ENCODE data around the gene KLHL25.
"Not testable (repeated sequence)": the region's sequence is repeated elsewhere in the genome, so short reads cannot be mapped to it uniquely, and the experiment has no call there.

Gene KLHL25

GRCh38 chr15:85802617-85803016 is 7.9 kb upstream of the KLHL25 start:
- DNase-seq (ENCODE audit: low spot score): not testable (repeated sequence)

GRCh38 chr15:85800478-85801123 is 5.9 kb upstream of the KLHL25 start:
- no peak for DNase-seq (ENCODE audit: low spot score)

GRCh38 chr15:85796371-85796770 is 1.6 kb upstream of the KLHL25 start:
- DNase-seq (ENCODE audit: low spot score): not testable (repeated sequence)

DNA sequence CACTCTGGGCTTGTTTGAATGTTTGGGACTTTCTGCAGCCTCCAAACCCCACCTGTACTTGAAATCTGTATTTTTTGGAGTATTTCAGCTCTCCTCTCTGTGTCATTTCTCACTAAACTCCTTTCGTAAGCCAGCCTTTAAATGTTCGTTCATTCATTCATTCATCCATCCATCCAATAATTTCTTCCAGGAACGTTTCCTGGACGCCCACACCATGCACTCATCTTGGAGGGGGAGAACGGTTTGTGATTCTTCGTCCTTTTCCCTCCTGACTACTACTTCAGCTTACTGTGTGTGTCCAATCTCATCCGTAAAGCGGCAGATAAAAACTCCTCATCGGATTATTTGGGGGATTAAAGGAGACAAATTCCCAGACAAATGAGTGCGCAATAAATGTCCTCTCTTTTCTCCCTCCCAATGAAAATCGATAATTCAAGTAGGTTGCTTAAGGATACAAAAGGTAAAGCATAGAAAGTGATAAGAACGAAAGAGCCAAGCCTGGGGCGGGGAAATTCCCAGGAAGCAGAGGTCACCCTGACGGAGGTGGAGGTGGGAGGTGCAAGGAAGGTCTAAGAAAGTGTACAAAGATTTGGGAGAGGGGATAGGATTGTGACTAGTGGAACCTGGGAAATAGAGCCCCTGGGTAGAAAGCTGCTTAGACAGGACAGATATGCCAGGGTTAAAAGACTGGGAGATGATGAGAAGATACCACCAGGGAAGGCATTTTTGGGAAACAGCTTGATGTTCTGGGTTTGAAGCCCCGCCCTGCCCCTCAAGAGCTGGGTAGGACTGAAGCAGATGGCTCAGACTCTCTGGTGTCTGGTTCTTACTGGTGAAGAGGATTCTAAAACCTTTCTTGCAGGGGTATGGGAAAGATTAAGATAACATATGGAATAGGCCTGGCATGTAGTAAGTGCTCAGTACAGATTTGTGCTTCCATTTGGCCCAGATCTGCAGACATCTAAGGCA is 896 bp upstream of the KLHL25 start:
- DNase-seq (ENCODE audit: low spot score): no peak

- peak; percentile 12 for DNase-seq (ENCODE audit: low spot score)
Measured at GRCh38 chr15:85793641-85794597, 806 bp downstream of the KLHL25 start.

- peak; percentile 15 for DNase-seq (ENCODE audit: low spot score)
Measured at GRCh38 chr15:85792912-85793590, 1.7 kb downstream of the KLHL25 start.

DNA sequence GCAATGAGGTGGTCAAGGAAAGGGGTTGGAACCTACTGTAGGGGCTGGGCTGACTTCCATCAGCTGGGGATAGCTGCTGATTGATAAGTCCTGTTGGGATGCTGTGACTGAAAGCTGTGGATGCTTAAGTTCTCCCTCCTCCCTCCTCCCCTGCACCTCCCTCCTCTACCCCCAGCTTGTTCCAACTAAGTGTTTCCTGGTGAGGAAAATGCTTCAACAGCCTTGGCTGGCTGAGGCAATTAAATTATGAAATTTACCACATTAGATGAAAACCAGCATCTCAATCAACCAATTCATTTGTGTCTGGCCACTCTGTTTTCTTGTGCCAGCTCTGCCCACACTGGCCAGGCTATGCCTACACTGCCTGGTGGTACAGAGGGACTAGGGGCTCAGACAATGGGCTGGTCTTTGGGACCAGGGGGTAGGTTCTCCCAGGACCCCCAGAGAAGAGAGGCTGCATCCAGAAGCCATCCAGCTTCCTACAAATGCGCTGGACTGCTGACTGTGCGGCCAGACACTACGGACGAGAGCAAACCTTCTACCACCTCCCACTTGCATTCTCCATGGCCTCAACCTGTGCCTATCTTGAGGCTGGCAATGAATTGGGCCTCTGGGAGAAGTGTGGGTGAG is 2.5 kb downstream of the KLHL25 start:
- DNase-seq (ENCODE audit: low spot score): no peak

GRCh38 chr15:85789496-85789875 is 5.2 kb downstream of the KLHL25 start:
- no peak for DNase-seq (ENCODE audit: low spot score)

- no peak for DNase-seq (ENCODE audit: low spot score)
Measured at GRCh38 chr15:85788771-85789495, 5.8 kb downstream of the KLHL25 start.

DNA sequence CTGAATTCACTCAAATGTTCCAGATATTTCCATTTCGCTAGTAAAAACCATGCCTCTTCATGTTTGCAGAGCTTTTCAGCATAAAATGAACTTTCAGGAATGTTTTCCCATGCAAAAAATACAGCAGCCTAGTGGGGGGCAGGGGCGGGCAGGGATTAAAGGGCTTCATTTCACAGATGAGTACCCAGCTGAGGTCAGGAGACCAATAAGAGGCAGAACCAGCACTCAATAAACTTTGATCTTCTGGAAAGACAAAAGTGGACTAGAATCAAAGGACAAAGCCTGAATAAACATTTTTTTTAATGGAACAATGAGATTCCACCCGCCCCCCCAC is 8.0 kb downstream of the KLHL25 start:
- DNase-seq (ENCODE audit: low spot score): no peak

DNA sequence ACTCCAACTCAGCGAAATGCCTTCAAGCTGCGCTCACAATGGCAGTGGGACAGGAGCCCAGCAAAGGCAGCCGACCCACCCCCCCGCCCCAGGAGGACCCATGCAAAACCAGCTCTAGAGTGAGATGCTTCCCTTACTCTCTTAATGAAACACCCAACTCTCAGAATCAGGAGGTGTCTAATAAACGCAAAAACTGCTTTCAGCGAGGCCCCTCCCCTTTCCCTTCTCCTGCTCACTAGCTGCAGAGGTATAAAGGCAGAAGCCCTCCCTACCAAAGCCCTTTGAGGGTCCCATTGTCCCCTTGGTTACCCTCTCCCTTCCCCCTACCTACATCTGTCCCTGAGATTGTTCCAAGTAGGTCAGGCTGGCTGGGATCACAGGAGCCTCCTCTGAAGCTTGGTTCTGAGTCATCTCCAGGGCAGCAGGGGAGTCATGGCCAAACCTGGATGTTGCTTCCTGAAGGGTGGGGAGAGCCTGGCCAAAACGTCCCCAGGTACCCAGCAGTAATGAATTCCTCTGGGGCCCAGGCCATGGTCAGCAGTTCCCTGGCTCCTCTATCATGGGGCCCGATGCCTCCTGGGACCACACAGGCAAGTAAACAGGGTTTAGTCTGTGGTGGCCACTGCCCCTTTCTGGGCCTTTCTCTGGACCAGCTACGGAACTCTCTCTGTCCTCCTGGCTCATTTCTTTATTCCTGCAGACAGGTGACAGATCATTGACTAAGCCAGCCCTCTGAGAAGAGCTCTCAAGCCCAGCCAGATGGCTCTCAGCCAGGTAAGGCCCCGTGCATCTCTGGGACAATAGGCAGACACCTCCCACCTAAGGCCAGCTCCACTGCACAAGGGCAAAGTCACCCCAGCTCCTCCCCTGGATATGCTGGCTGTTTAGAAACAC is 8.6 kb downstream of the KLHL25 start:
- peak; percentile 4 for DNase-seq (ENCODE audit: low spot score)

- DNase-seq (ENCODE audit: low spot score): no peak
Measured at GRCh38 chr15:85782064-85782463, 12.7 kb downstream of the KLHL25 start.

DNA sequence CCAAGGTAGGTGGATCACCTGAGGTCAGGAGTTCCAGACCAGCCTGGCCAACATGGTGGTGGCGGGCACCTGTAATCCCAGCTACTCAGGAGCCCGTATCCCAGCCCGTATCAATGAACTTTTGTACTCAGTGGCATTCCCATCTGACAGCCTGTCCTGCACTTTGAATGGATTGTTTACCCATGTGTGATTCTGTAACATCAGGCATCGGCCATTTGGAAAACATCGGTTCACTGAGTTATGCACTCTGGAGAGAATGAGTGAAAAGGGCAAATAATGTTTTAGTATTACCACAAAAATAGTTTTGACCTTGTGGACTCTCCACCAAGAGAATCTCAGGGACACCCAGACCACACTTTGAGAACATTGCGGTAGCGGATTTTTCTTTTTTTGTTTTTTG is 13.6 kb downstream of the KLHL25 start:
- DNase-seq (ENCODE audit: low spot score): no peak

DNA sequence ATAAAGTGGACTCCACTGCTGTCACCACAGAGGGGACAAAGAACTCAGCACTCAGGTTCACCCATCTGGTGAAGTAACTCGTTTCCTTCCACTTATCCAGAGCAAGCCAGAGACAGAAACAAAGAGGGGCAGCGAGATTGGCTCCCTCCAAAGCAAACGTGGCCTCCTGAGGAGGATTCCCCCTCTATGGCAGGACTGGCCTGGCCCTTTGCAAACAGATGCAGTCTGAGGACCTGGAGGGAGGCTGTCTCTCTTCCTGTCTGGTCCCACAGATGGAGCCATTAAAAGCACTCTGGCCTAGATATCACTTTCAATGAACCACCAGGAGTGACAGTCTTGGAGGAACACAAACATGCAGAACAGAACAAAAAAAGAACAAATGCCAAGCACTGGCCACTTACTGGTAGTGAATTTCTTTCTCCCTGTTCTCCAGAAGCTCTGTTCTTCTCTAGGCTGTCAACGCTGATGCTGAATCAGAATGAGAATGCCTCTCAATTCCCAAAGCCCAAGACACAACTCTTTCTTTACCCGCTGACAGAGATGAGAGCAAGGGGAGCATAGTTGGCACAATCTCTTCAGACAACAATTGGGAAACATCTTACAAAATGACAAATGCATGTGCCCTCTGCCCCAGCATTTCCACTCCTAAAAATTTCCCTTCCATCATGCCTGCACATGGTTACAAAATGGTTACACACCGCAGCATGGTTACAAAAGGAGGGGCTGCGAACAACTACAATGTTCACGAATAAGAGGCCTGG is 14.3 kb downstream of the KLHL25 start:
- DNase-seq (ENCODE audit: low spot score): no peak

GRCh38 chr15:85779249-85779648 is 15.5 kb downstream of the KLHL25 start:
- no peak for DNase-seq (ENCODE audit: low spot score)

- DNase-seq (ENCODE audit: low spot score): no peak
Measured at GRCh38 chr15:85778107-85778776, 16.5 kb downstream of the KLHL25 start.

DNA sequence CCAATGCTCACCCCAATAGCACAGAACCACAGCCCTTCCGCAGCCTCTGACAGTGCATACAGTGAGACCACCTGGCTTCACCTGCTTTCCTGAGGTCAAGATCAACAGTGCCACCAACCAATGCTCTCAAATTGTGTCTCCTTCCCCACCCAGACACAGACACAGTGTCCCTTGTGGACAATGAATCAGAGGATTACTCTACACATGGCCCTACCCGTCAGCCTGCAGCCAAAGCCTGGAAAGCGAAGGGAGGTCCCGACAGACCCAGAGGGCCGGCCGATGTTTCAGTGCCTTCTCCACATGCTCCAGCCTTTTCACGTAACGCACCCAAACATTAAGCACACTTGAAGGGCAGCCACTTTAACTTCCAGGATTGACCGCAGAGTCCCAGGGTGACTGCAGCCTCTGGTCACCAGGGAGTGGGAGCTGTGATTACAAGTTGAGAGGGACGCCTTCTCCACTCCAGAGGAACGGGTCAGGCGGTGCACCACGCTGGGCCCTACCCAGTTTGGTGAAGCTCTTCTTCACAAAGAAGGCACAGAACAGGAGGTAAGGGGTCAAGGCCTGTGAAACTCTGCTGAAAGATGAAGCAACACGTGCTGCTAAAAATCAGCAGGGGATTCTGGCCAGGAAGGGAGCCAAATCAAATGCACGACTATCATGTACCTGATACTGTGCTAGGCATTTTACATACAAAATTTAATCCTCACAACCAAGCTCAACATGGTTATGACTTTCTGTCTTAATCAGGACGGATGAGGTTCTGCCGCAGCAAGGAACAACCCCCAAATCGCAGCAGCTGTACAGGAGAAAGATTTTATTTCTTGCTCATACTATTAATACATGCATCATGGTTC is 17.2 kb downstream of the KLHL25 start:
- no peak for DNase-seq (ENCODE audit: low spot score)
